HG02798 (cell line): ENCODE measurements around the gene GAPT.
"Not testable (repeated sequence)": the region's sequence is repeated elsewhere in the genome, so short reads cannot be mapped to it uniquely, and the experiment has no call there.

Source experiments
- ATAC-seq: cut with Tn5 transposase; IDR thresholded peaks from one replicate; pipeline ENCODE4 v1.9.1; 2021; ENCODE audit warnings: mild to moderate bottlenecking; ENCODE audit not compliant: unreplicated experiment, poor library complexity

Gene GAPT

DNA sequence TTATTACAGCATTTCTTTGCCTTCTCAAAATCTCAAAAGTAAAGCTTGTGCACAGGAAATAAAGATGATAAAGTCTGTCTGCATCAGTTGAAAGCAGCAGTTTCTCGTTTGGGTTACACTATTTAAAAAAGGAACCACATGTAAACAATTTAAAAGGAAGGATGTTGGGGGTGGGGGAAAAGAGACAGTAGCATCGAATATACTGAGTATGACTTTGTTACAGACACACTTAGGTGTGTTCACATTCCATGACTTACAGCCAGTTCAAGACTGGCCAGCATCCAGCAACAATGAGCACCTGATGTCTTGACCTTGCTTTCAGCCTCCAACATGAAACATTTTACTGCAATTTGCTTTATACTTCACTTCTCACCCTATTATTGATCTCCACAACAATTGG lies 8.7 kb downstream of the GAPT start:
- ATAC-seq, result no peak

DNA sequence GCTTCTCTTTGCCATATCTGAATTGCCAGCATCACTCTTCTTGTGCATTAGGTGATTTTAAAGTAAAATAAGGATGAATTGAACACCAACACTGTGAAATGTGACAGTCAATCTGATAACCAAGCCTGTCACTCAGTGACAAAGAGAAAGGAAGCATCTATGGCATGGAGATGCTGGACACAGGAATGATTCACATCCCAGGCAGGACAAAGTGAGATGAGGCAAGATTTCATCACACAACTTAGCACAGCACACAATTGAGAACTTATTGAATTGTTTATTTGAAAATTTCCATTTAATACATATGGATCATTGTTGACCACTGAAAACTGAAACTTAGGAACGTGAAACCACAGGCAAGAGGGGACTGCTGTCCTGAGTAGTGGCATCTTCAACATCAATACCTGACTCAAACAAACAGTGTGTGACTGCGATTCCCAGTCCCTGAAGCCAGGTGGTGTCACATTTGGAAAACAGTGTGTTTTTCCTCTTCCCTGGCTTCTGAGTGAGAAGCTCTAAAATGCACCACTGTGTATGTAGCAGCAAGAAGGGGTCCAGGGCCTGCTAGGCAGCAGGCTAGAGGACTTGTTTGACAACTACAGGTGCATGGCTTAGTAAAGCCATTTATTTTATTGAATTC lies 10.7 kb downstream of the GAPT start:
- no peak for ATAC-seq

DNA sequence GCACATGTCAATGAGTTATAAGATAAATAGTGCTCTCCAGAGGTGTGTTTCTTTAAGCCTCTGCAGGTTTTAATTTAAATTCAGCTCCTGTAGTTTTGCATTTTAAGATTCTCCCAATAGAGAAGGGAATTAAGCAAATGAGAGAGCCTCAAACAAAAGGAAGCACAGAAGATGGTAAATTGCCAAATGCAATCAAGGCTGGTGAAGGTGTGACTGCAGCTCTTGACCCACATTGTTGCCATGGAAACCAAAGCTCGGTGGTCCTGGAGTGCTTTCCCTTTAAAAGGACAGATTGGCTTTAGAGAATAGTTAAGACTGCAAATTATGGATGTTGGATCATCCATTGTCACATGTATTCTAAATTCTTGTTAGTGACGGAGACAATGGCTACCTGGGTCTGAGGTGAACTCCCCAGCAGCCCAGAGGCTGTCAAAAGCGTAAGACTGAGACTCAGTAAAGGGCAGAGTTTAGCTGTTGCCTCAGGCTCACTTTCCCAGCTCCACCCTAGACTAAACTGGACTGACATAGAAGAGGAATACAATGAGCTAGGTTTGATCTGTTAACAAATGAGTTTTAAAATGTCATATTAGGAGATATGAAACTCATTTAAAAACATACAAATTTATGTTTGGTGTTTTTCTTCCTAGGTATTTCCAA lies 12.3 kb downstream of the GAPT start:
- no peak for ATAC-seq

DNA sequence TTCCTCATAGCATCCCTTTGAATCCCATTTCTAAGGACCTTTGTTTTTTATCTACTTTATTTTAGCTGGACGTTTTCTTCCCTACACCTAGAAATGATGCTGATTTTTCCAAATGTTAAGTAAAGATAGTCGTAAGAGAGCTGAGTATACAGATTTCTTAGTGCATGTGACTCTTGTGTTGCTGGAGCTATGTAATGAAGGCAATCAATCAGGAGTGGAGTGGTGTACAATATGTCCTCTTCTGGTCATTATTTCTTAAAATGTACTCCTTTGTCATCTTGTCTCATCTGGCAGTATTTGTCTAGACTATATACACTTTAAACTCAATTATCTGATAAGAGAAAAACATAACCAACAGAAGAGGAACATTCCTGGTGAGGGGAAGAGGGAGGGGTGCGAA lies 13.5 kb downstream of the GAPT start:
- no peak for ATAC-seq

DNA sequence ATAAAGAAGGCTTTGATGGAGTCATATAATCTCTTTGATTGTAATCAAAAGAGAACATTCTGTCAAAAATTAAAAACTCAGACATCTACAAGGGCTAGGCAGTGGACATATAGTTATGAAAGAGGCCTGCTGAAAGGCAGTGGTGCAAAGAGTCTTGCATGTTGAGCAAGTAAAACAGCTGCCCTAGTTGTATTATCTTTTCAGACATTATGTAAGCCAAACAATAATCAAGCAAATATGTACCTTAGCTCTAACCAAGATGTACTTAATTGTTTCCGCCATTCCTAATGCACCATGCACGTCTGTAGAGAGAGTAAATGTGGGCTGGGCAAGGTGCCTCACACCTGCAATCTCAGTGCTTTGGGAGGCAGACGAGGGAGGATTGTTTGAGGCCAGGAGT lies 14.3 kb downstream of the GAPT start:
- ATAC-seq, result no peak

DNA sequence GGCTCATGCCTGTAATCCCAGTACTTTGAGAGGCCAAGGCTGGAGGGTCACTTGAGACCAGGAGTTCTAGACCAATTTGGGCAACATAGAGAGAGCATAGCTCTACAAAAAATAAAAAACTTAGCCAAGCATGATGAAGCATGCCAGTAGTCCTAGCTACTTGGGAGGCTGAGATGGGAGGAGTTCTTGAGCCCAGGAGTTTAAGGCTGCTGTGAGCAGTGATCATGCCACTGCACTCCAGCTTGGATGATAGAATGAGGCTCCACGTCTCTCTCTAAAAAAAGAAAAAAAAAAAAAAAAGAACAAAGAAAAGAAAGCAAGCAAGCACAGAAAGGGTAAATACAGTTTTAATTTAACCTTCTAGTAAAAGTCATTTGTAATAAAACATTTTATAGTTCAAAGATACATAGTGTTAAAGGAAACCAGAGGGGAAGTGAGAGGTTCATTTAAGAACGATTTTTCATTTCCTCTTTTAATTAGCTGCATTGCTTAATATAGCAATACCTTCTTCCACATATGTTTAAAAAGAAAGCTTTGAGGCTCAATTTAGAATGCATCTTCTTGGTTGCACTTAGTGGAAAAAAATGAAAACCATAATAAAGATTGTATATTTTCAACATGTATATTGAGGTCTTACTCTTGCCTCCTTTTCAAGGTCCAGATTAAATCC lies 14.9 kb downstream of the GAPT start:
- peak; percentile 72 for ATAC-seq

DNA sequence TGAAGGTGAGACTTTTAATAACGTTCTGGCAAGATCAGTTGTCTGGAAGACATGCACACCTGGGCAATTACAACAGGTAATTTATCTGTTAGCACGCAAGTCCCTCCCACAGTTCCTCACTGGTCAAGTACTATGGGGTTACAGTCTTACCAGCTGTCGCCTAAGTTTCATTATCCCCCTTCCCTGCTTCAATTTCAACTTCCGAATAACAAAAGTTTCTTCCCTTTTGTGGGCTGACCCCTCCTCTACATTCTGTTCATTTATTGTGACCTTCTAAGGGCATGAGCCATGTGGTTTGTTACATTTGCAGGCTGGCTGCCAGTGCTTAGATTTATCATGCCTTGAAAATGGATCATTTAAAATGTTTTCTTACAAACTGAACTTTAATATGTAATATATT lies 16.5 kb downstream of the GAPT start:
- ATAC-seq, result no peak

DNA sequence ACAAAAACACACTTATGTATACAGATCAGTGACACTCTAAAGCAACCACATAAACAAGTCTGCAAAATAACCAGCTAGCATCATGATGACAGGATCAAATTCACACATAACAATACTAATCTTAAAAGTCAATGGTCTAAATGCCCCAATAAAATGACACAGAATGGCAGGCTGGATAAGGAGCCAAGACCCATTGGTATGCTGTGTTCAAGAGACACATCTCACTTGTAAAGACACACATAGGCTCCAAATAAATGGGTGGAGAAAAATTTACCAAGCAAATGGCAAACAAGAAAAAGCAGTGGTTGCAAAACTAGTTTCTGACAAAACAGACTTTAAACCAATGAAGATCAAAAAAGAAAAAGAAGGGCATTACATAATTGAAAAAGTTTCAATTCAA lies 26.0 kb downstream of the GAPT start:
- no peak for ATAC-seq

DNA sequence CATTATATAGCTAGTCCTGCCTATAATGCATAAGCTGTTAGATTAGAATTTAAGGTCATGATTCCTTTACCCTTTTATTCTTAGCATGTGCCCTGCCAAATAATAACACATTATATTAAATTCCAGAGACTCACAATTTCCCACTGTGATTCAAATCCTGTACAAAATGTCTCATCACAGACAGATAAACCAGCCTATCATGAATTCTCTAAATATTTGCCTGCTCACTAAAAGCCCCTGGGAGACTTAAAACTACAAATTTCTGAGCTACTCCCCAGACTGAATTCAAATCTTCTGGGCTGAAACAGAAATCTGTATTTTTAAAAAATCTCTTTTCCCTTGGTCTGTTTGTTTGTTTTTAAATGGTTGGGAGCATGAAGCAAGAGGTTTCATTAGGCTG lies 32.7 kb downstream of the GAPT start:
- ATAC-seq, result no peak

DNA sequence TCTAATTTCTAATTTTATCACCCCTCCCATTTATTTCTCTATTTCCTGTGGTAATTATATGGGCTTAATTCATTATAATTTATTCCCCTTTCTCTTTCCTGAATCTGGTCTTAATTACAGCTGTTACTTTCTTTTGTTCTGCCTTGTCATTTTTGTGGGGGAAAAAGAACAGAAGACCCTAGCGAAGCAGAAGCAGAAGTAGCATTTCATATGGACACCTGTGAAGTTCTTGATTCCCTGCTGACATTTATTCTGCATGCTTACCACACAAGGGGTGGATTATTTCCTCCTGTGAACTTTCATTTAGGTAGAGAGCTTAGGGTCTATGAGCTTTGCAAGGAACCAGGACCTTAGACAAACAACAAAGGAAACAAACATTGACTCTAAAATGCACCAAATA lies 33.3 kb downstream of the GAPT start:
- no peak for ATAC-seq

DNA sequence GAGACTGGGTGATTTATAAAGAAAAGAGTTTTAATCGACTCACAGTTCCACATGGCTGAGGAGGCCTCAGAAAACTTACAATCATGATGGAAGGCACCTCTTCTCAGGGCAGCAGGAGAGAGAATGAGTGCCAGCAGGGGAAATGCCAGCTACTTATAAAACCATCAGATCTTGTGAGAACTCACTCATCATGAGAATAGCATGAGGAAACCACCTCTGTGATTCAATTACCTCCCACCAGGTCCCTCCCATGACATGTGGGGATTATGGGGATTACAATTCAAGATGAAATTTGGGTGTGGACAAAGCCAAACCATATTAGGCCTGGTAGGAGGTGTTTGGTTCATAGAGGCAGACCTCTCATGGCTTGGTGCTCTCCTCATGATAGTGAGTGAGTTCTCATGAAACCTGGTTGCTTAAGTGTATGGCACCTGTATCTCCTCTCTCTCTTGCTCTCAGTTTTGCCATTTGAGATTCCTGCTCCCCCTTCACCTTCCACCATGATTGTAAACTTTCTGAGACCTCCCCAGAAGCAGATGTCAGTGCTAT lies 39.8 kb downstream of the GAPT start:
- no peak for ATAC-seq

DNA sequence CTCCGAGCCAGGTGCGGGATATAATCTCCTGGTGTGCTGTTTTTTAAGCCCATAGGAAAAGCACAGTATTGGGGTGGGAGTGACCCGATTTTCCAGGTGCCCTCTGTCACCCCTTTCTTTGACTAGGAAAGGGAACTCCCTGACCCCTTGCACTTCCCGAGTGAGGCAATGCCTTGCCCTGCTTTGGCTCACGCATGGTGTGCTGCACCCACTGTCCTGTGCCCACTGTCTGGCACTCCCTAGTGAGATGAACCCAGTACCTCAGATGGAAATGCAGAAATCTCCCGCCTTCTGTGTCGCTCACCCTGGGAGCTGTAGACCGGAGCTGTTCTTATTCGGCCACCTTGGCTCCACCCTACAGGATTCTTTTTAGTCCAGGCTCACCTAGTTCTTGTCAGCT lies 50.7 kb downstream of the GAPT start:
- not testable (repeated sequence) for ATAC-seq

DNA sequence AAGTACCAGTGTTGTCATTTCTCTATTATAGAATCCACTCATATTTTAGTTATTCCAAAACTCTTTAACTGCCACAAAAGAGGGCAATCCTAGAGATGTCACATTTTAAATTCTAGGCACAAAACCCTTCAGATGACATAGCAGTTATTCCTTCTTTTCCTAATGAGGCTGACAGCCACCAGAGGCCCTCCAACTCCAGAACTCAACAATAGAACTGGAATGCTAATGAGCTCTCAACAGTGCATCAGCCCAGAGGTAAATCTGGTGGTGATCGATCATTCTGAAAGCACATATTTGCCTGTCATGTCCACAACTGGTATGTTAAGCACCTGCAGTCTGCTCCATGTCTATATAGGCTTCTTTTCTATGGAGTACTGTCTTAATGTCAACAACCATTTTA lies 51.5 kb downstream of the GAPT start:
- ATAC-seq, result no peak

DNA sequence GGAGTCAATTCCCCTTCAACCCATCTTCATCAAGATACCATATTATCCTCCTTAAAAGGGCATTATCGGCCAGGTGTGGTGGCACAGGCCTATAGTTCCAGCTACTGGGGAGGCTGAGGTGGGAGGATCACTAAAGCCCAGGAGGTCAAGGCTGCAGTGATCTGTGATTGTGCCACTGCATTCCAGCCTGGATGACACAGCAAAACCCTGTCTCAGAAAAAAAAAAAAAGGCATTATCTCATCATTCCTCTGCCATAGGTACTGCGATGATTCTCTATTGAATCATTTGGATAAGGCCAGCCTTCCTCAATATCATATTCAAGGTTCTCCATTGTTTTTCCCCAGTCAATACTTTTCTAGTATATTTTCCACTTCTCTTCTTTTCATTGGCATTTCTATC lies 52.5 kb downstream of the GAPT start:
- ATAC-seq, result no peak

DNA sequence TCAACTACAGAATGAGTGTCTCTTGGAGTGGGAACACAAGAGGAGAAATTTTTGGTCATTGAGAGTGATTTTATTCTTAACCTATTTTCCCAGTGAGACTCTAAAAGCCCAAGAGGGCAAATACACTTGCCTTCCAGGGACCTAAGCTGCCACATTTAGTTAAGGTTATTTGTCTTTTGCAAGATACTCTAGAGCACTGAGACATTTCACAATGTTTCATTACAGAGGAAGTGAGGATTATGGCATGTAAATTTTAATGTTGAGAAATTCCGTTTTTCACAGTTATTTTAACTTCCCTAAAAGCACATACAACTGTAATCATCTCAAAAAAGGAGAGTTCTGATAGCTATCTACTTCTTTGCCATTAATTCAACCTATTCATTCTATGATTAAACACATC lies 53.0 kb downstream of the GAPT start:
- no peak for ATAC-seq

DNA sequence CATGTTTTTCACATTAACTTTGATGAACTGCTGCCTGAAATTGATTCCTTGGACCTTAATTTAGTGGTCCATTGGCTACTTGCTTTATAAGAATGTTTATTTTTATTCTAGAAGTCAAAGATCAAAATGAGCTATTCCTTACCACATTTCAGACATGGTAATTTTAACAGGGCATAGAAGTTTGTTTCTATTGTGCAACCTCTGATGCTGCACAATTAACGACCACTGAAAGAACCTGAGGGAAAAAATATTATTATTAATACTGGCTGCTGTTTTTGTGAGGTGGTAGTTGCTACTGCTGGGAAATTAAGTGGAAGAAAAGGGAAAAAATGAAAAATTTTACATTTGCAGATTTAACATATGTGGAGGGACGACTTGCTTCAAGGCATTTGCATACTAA lies 53.7 kb downstream of the GAPT start:
- no peak for ATAC-seq

DNA sequence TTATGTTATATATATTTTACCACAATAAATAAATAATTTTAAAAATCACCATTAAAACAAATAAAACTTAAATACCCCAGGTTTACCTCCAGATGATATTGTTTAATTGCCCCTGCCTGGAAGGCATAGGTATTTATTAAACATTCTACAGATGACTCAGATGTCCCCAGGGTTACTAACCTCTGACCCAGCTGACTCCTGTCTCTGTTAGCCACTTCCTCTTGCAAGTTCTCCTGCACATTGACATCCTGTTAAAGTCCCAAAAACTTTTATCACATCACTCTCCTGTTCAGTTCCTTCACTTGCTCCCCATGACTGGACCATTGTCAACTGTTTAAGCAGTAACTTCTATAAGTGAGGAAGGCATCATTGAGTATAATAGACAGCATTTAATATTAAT lies 54.7 kb downstream of the GAPT start:
- ATAC-seq, result peak; percentile 86
